Stimulated activated naive B cell treated with anti-CD40 and anti-IgM and Interleukin-4, amounts not matched to agents 10 μg/mL and 1 μg/mL and 100 μg/mL, for 72 hours (primary cell): ENCODE data around the gene LAMTOR4.

ENCODE experiments used
- ATAC-seq, 2 donors: fragments of 150-1000 bp; cut with Tn5 transposase; replicated peaks; 2 replicates each; pipeline ENCODE4 v1.10.0; 2021; ENCODE audit warnings: moderate library complexity in 1 of 2
- DNase-seq: peaks from one replicate; pipeline ENCODE4 v3.0.0; 2021
- H3K27ac Mint-ChIP-seq: one replicate; pipeline ENCODE4 v1.8.0; 2022; ENCODE audit warnings: mild to moderate bottlenecking, mixed read lengths
- H3K27me3 Mint-ChIP-seq, 2 donors: one replicate each; pipeline ENCODE4 v1.8.0; 2022; ENCODE audit warnings: mixed read lengths in 2 of 2
- H3K36me3 Mint-ChIP-seq, 2 donors: one replicate each; pipeline ENCODE4 v1.8.0; 2022; ENCODE audit warnings: mixed read lengths in 2 of 2, mild to moderate bottlenecking in 1 of 2
- H3K4me1 Mint-ChIP-seq, 2 donors: one replicate each; pipeline ENCODE4 v1.8.0; 2022; ENCODE audit warnings: mixed read lengths in 2 of 2, mild to moderate bottlenecking in 1 of 2
- H3K4me3 Mint-ChIP-seq, 2 donors: one replicate each; pipeline ENCODE4 v1.8.0; 2022; ENCODE audit warnings: mild to moderate bottlenecking in 2 of 2, mixed read lengths in 2 of 2, moderate library complexity in 1 of 2
- H3K9me3 Mint-ChIP-seq, 2 donors: one replicate each; pipeline ENCODE4 v1.8.0; 2022; ENCODE audit warnings: mixed read lengths in 2 of 2, mild to moderate bottlenecking in 1 of 2

Gene LAMTOR4

GRCh38 chr7:100166317-100166940, 17.7 kb downstream of the LAMTOR4 start:
- ATAC-seq = no peak
- Mint-ChIP-seq H3K9me3 (no peaks in the 10 kb centered on the region), H3K27me3 (peaks cover 48% of the 10 kb centered on the region in 2 donors), H3K4me3 (no peak overlapping the region), H3K27ac (no peak overlapping the region), H3K36me3 (peaks cover 0 to 5% of the 10 kb centered on the region in 2 donors), H3K4me1 (peaks cover 34 to 46% of the 10 kb centered on the region in 2 donors)
- no peak for DNase-seq

GRCh38 chr7:100166970-100167911, 18.5 kb downstream of the LAMTOR4 start:
- H3K27ac Mint-ChIP-seq = no peak overlapping the region
- H3K36me3 Mint-ChIP-seq = peaks cover 0 to 5% of the 10 kb centered on the region in 2 donors
- H3K27me3 Mint-ChIP-seq = peaks cover 48% of the 10 kb centered on the region in 2 donors
- H3K4me1 Mint-ChIP-seq = peaks cover 37 to 52% of the 10 kb centered on the region in 2 donors
- peak overlapping the region; percentile 68 to 74 for H3K4me3 Mint-ChIP-seq
- ATAC-seq (no peak), DNase-seq (no peak)
- H3K9me3 Mint-ChIP-seq = no peaks in the 10 kb centered on the region

DNA sequence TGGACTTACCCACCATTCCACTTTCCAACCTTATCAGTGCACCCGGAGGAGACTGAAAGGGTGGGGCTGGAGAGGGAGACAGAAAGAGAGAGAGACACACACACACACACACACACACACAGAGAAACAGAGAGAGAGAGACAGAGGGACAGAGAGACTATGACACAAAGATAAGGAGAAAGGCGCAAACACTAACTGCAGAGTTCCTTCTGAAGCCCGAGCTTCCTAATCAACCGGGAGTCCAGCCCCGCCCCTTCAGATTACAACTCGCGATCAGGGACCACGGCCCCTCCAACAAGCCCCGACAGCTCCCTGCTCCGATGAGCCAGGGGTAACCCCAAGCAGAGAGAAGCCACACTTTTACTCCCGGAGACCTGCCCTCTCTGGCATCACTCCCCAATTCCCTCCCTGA, 19.2 kb downstream of the LAMTOR4 start:
- H3K9me3 Mint-ChIP-seq = no peaks in the 10 kb centered on the region
- H3K27me3 Mint-ChIP-seq = peaks cover 48% of the 10 kb centered on the region in 2 donors
- H3K27ac Mint-ChIP-seq = no peak overlapping the region
- DNase-seq = no peak
- ATAC-seq = peak; percentile 20 to 21
- peaks cover 37 to 52% of the 10 kb centered on the region in 2 donors for H3K4me1 Mint-ChIP-seq
- H3K36me3 Mint-ChIP-seq = peaks cover 0 to 5% of the 10 kb centered on the region in 2 donors
- H3K4me3 Mint-ChIP-seq = peak overlapping the region; percentile 68 to 74

DNA sequence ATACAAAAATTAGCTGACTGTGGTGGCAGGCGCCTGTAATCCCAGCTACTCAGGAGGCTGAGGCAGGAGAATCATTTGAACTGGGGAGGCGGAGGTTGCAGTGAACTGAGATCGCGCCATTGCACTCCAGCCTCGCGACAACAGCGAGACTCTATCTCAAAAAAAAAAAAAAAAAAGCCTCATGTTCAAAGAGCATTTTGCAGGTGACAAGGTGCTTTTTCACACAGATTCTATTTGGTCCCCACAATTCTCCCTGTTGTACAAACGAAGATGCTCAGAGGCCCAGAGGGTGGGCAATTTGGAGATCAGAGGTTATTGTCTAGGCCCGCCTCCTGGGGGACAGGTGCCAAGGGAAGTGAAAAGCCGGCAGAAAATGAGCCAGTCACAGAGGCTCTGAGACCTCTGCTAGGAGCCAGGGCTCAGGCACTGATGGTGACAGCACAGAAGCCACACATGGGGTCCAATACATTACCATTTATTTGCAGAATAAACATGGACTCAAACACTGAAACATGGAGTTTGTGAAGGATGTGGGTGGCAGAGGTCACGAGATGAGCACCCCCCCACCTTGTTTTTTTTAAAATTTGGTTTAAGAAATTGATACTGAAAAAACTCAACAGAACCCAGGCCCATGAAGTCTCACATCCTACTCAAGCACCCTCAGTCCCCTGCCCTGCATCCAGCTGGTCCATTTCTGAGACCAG, 20.6 kb downstream of the LAMTOR4 start:
- Mint-ChIP-seq H3K27ac (no peak overlapping the region), H3K9me3 (no peaks in the 10 kb centered on the region), H3K36me3 (peaks cover 1 to 8% of the 10 kb centered on the region in 2 donors), H3K4me3 (peak overlapping the region in 1 of 2 donors; percentile 74), H3K27me3 (peaks cover 48% of the 10 kb centered on the region in 2 donors), H3K4me1 (peaks cover 37 to 56% of the 10 kb centered on the region in 2 donors)
- DNase-seq (no peak), ATAC-seq (no peak)

- peak overlapping the region; percentile 33 for H3K27ac Mint-ChIP-seq
- peaks cover 48% of the 10 kb centered on the region in 2 donors for H3K27me3 Mint-ChIP-seq
- peak overlapping the region; percentile 68 to 80 for H3K4me3 Mint-ChIP-seq
- ATAC-seq (no peak), DNase-seq (no peak)
- peaks cover 1 to 8% of the 10 kb centered on the region in 2 donors for H3K36me3 Mint-ChIP-seq
- H3K4me1 Mint-ChIP-seq = peaks cover 37 to 56% of the 10 kb centered on the region in 2 donors
- H3K9me3 Mint-ChIP-seq = no peaks in the 10 kb centered on the region
Measured at GRCh38 chr7:100170101-100170897, 21.6 kb downstream of the LAMTOR4 start.

GRCh38 chr7:100171087-100171681, 22.5 kb downstream of the LAMTOR4 start:
- Mint-ChIP-seq H3K4me1 (peaks cover 39 to 61% of the 10 kb centered on the region in 2 donors), H3K9me3 (no peaks in the 10 kb centered on the region), H3K27me3 (peaks cover 42 to 44% of the 10 kb centered on the region in 2 donors), H3K36me3 (peaks cover 1 to 8% of the 10 kb centered on the region in 2 donors), H3K4me3 (peak overlapping the region; percentile 33 to 68), H3K27ac (no peak overlapping the region)
- peak; percentile 49 to 56 for ATAC-seq
- DNase-seq = no peak

DNA sequence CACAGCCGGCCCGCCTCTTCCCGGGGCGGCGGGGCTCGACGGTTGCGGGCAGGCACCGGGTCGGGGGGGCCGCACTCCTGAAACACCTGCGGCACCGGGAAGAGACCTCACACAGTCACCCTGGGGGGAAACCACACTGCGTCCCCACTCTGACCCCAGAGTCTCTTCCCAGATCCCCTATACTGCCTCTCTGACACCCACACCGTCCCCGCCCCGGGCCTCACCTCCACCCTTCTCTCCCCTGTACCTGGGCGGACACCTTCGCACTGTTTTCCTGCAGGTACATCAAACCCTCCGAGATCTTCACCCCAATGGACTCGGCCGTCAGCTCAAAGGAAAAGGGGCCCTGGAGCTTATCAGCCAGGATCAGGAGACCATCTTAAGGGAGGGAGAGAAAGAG, 23.1 kb downstream of the LAMTOR4 start:
- Mint-ChIP-seq H3K36me3 (peaks cover 1 to 8% of the 10 kb centered on the region in 2 donors), H3K4me3 (peak overlapping the region; percentile 76 to 80), H3K9me3 (no peaks in the 10 kb centered on the region), H3K27ac (peak overlapping the region; percentile 47), H3K27me3 (peaks cover 36 to 37% of the 10 kb centered on the region in 2 donors), H3K4me1 (peaks cover 39 to 62% of the 10 kb centered on the region in 2 donors)
- ATAC-seq (peak in 1 of 2 donors; percentile 15), DNase-seq (no peak)

DNA sequence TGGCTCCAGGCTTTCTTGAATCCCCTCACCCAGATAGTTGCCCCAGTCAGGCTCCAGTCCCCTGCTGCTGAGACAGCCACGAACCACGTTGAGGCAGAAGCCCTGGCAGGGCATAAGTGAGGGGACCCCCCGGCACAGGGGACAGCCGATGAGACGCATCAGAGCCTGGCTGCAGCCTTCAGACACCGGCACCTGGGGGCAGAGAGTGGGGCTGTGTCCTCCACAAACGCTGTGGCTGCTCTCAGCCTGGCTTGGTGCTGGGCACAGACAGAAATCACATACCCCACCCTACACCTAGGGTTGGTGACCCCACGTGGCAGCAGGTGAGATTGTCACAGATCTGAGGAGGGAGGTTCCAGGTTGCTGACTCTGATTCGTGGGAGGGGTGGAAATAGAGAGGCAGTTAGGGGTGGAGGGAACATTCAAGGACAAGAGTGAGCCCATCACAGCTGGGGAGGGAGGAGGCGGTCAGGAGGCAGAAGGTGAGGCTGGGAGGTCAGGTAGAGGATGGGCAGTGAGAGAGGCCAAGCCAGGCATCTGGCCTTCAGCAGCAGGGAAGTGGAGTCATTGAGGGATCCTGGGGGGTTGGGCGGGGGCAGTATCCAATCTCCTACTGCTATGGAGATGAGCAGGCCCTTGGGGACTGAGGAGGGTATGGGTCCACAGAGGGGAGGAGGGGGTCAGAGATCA, 25.2 kb downstream of the LAMTOR4 start:
- Mint-ChIP-seq H3K4me1 (peaks cover 22 to 52% of the 10 kb centered on the region in 2 donors), H3K4me3 (no peak overlapping the region), H3K36me3 (peaks cover 1 to 8% of the 10 kb centered on the region in 2 donors), H3K9me3 (peaks cover 0 to 1% of the 10 kb centered on the region in 2 donors), H3K27me3 (peaks cover 15 to 16% of the 10 kb centered on the region in 2 donors), H3K27ac (no peak overlapping the region)
- no peak for DNase-seq
- no peak for ATAC-seq

DNA sequence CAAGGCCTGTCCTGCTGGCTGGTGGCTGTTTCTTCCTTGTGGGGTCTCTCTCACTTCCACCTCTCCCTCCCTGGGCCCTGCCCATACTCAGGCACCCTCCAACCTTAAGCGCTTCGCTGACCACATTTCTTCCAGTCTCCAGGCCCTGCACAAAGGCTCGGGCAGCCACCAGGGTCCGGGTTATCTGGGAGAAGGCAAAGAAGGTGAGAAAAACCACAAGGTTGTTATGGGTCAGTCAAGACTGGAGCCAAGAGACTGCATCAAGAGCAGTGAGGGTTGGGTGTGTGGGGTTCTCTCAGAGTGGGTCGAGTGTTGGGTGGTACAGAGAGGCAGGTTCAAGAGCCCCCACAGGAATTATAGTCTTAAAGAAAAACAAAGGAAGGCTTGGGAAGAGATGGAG, 25.9 kb downstream of the LAMTOR4 start:
- H3K27ac Mint-ChIP-seq = no peak overlapping the region
- peaks cover 22 to 46% of the 10 kb centered on the region in 2 donors for H3K4me1 Mint-ChIP-seq
- ATAC-seq (no peak), DNase-seq (no peak)
- peaks cover 14% of the 10 kb centered on the region in 2 donors for H3K27me3 Mint-ChIP-seq
- peaks cover 0 to 1% of the 10 kb centered on the region in 2 donors for H3K9me3 Mint-ChIP-seq
- no peak overlapping the region for H3K4me3 Mint-ChIP-seq
- H3K36me3 Mint-ChIP-seq = peaks cover 1 to 8% of the 10 kb centered on the region in 2 donors

DNA sequence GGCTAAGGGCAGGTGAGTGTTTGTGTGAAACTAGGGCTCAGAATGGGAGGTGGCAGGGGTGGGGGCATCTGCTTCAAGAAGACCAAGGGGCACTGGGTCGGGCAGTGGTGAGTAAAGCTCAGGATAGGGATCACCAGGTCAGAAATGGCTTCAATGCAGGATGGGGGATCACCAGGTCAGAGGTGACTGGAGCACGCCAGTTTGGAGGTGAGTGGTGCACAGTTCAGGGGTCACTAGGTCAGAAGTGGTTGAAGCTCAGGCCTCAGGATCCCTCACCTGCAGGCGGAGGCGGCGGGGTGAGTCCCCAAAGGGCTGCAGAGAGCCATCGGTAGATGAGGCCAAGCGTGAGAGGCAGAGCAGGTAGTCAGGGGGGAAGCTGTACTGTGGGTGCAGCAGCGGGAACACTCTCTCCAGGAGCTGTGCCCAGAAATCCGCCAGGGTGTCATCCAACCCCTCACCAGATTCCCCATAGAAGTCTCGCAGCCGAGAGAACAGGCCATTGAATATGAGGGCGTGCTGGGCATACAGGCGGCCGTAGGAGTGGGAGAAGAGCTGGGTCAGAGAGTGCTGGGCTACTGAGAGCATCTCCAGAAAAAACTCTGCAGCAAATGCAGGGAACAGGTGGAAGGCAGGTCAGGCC, 26.7 kb downstream of the LAMTOR4 start:
- H3K27me3 Mint-ChIP-seq = peaks cover 5 to 9% of the 10 kb centered on the region in 2 donors
- ATAC-seq (no peak), DNase-seq (no peak)
- H3K36me3 Mint-ChIP-seq = peaks cover 1 to 6% of the 10 kb centered on the region in 2 donors
- no peak overlapping the region for H3K27ac Mint-ChIP-seq
- peaks cover 19 to 41% of the 10 kb centered on the region in 2 donors for H3K4me1 Mint-ChIP-seq
- H3K4me3 Mint-ChIP-seq = peak overlapping the region; percentile 1 to 14
- peaks cover 0 to 1% of the 10 kb centered on the region in 2 donors for H3K9me3 Mint-ChIP-seq

DNA sequence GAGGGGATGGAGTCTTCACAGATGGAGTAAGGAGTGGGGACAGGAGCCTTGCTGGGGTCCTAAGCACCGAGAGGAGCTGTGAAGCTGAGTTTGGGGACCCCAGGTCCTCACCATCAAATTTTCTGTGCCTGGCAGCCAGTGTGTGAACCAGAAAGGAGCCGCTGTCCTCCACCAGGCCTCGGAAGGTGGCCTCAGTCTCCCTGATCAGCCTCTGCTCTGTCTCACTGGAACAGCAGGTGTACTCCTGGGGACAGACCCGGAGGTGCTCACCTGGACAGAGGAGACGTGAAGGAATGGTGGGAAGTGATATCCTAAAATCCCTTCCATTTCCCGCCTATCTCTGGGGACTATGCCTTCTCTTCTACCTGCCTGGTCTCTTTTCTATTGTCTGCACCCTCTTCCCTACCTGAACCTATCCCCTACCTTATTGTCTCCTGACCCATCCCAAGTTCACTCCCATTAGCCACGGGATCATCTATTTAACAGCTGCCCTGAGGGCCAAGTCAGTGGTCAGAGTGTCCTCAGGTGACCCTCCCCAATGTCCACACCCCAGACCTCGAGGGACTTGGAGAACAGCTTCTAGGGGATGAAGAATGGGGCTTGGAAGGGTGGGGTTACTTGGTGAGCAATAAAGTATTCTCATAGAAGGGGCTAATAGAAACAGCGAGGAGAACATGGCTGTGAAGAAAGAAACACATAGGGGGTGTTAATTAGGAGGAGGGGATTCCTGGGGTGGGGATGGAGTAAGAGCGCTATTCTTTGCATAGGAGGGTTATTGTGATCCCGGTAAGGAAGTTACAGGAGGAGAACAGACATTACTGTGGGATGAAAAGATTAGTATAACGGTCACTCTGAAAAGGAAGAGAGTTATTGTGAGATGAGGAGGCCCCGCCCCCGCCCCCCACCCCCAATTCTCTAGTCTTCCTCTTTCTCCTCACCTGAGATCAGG, 27.7 kb downstream of the LAMTOR4 start:
- ATAC-seq = no peak
- Mint-ChIP-seq H3K27ac (no peak overlapping the region), H3K27me3 (peaks cover 0 to 4% of the 10 kb centered on the region in 2 donors), H3K36me3 (peaks cover 1 to 3% of the 10 kb centered on the region in 2 donors), H3K4me3 (peak overlapping the region; percentile 74 to 83), H3K9me3 (peaks cover 0 to 1% of the 10 kb centered on the region in 2 donors), H3K4me1 (peaks cover 21 to 41% of the 10 kb centered on the region in 2 donors)
- no peak for DNase-seq
